Fibroblast of skin of left quadriceps (primary cell): Measurements from ENCODE around the gene ASCC1.
"Not testable (repeated sequence)": the region's sequence is repeated elsewhere in the genome, so short reads cannot be mapped to it uniquely, and the experiment has no call there.

ENCODE experiments used
- DNase-seq, 2 experiments: peaks; one replicate each; pipeline ENCODE4 v3.0.0-alpha.2; 2013; ENCODE audit warnings: low read depth in 2 of 2

Gene ASCC1

DNA sequence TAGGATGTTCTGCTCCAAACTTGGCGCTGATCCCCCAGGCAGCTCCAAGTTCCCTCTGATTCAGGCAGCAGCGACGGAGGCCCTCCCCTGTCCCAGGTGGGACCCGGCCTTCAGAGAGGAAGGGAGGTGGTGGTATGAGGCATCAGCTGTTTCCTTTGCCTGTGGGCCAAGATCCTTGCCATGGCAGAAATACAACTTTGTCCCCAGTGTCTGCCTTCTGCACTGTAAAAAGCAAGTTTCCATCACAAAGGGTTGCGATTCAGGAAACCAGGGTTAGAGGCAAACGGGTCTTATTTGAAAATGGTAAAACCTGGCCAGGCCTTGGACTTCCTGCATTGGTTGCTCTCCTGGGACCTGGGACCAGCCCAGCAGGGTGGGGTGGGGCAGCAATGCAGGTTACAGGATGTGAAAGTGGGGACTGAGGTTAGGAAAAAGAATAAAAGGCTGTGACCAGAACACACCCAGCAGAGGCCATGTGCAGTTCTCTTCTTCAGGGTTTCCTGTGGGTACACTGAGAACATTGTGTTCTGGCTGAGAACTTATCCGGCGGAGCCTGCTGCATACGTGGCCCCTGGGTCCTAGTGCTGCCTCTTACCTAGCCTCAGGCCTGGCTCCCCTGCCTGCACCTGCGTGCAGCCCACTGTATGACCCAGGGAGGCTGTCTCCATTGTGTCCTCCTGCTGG, 32.5 kb upstream of the ASCC1 start:
- no peak for DNase-seq

DNA sequence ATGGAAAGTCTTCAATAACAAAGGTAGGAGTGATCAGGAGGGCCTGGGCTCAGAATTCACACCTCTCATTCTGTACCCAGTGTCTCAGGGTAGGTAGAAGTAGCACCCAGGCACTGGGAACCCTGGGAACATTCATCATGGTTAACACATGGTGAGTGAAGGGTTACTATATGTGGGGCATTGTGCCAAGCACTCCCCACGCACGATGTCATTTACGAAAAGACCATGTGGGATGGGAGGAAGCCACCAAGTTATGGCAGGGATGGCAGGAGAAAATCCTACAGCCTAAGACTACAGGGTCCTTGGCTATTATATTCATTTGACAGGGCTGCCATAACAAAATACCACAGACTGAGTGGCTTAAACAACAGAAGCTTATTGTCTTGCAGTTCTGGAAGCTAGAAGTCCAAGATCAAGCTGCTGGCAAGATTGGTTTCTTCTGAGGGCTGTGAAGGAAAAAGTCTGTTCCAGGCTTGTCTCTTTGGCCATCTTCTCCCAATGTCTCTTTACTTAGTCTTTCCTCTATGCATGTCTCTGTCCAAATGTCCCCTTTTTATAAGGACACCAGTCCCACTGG, 30.0 kb upstream of the ASCC1 start:
- no peak for DNase-seq

DNA sequence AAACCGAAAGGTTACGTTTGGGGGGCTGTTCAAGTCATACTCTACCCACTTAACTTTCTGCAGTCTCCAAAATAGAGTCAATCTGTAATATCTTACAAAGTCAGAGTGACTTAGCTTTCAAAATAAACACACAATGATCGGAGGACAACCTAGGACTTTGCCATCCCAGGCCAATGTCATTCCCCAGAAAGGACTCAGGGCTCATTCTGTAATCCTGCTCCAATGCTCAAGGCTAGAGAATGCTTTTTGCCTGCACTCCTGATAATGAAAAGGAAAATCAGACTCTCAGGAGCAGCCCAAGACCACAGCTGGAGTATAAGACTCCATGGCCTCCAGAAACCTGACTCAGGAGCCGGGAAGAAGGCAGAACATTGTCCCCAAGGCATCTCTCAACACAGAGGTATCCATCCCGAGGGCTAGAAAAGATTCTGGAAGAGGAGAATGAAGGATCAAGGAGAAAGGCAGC, 28.5 kb upstream of the ASCC1 start:
- no peak for DNase-seq

DNA sequence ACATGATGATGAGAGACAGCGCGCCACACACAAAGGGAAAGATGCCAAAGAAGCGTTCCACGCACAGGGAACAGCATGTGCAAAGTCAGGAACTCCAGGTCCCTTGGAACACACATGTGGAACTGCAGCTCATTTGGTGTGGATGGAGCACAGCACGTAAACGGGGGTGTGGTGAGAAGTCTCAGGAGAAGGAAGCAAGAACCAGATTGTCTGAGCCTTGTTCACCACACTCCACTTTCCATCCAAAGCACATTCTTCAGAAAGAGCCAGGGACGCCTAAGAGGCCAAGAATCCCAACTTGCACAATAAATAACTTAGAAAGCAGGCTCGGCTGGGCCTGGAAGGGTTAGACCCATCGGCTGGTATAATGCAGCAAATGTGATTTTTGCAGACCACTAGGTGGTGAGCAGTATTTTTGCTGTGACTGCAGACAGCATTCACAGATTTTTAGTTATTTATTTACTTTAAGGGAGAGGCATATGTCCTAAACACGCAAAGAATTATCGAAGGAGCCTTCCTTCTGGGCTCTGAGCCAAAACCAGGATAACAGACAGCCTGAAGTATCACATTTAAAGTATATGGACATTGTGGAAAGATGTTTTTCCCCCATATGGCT, 27.9 kb upstream of the ASCC1 start:
- DNase-seq, result peak; percentile 93

DNA sequence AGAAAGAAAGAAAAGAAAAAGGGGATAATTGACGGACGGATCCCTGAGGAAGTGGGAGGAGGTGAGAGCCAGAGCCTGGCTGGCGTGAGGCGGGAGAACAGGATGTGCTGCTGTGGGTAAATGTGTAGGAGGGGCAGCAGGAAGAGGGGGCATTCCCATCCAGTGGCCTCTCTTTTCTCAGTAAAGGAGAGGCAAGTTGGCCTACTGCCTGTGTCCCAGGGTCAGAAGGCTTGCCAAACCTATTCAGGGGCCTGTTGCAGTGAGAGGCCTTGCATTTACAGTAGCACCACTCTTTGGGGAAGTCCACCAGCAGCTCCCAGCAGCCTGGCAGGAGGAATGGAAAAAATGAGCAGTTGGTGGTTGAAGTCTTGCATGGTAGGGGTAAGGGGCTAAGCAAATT, 26.6 kb upstream of the ASCC1 start:
- no peak for DNase-seq

DNA sequence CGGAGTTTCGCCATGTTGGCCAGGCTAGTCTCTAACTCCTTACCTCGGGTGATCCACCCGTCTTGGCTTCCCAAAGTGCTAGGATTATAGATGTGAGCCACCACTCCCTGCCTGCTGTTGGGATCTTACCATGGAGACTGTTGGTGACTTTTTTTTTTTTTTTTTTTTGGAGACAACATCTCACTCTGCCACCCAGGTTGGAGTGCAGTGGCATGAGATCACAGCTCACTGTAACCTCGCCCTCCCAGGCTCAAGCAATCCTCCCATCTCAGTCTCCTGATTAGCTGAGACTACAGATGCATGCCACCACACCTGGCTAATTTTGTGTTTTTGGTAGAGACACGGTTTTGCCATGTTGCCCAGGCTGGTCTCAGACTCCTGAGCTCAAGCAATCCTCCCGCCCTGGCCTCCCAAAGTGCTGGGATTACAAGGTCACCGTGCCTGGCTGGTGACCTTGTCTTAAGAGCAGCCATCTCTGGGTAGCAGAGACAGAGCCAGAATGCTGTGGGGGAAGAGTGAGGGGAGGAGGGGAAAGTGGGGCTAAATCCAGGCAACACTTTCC, 25.7 kb upstream of the ASCC1 start:
- no peak for DNase-seq

DNA sequence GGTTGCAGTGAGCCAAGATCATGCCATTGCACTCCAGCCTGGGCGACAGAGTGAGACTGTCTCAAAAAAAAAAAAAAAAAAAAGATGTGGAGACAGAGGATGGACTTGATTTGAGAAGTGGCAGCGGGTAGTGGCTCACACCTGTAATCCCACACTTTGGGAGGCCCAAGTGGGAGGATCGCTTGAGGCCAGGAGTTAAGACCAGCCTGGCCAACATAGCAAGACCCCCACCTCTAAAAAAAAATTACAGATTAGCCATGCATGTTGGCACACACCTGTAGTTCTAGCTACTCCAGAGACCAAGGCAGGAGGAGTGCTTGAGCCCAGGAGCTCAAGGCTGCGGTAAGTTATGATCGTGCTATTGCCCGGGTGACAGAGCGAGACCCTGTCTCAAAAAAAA, 24.3 kb upstream of the ASCC1 start:
- DNase-seq, result no peak

DNA sequence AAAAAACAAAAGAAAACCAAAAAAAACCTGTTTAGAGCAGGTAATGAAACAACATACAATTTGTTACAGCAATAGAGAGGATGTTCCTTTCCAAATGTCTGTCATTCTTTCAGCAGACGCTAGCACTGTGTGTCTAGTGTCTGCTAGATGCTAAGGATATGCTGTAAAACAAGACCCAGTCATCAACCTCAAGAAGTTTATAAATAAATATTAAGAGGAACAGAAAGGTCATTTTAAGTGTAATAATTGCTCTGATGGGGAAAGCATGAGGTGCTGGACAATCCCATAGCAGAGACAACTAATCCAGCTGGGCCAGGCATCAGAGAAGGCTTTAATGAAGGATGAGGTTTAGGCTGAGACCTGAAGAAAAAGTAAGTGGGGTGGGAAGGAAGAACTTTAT, 23.3 kb upstream of the ASCC1 start:
- DNase-seq, result no peak

DNA sequence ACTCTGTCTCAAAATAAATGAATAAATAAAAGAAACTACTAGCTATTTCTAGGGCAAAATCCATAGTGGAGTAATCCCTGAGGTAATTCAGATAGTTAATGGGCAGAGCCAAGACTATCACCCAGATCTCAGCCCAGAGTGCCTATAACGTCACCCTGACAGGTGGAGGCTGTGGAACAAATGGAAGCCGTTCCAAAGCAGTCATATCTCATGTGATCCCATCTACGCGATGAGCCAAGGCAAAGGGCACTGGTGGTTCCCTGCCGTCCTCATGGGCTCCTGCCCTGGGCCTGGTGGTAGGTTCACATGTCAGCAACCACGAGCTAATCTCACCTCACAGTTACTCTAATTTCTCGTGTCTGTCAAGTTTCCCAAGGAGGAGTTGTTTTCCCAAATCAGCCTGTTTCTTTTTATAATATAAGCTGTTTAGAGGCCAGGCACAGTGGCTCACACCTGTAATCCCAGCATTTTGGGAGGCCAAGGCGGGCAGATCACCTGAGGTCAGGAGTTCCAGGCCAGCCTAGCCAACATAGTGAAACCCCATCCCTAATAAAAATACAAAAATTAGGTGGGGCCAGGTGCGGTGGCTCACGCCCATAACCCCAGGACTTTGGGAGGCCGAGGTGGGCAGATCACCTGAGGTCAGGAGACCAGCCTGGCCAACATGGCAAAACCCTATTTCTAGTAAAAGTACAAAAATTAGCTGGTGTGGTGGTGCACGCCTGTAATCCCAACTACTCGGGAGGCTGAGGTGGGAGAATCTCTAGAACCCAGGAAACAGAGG, 22.5 kb upstream of the ASCC1 start:
- no peak for DNase-seq

DNA sequence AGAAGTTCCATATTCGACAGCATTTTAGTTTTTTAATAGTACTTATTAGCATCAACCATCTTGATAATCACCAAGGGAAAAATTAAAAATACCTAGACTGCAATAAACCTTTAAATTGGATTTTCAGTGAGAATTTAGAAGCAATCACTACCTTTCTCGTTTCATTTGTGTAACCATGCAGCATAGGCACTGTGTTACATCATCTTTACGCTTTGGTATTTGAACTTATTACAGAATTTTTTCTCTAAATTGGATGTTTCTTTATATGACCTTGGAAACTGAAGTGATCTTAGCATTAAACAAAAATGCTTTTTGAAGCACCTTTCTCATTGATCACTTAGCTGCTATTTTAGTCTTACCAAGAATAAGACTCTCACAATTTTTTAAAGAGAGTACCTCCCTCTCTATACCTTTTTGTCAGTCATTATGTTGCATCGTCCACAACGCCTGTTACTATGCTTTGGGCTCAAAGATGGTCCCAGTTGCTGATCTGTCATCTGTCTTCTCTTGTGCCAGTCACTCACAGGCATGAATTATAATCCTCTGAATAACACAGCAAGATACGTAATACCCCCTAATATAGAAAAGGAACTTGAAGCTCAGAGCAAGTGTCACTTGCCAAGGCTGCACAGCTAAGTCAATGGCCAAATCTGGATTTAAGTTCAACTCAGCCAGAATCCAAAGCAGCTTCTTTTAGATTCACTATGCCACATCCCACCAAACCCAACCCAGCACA, 19.6 kb upstream of the ASCC1 start:
- DNase-seq, result no peak

DNA sequence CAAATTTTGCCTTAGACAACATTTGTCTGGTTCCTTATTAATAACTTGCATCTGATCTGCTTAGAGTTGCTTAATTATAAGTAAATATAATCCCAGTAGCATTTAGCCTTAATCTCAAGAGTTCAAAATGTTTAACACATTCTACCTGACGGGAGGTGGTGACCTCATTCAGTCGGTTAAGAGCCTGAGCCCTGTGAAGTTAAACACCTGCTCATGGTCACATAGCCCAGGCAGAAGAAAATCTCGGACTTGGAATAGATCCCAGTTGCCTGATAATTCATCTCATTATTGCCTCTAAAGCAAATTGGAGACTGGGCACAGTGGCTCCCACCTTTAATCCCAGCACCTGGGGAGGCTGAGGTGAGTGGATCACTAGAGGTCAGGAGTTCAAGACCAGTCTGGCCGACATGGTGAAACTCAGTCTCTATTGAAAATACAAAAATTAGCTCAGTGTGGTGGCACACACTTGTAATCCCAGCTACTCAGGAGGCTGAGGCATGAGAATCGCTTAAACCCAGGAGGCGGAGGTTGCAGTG, 18.6 kb upstream of the ASCC1 start:
- no peak for DNase-seq

DNA sequence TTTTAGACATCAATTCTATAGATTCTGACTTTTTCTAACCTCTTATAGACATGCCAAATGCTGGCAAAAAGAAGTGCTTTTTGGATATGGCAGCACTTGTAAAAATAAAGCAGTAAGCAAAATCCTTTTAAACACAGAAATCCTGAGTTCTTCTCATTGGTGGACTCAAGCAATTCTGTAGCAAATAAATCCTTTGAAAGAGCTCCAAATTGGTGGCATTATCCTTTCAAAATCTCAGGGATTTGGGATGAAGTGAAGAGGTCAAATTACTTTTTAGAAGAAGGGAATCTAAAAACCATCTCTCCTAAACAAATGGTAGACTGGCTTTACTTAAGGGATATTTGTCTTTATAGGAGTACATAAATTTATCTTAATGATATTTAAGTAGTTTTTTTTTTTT, 17.5 kb upstream of the ASCC1 start:
- no peak for DNase-seq

DNA sequence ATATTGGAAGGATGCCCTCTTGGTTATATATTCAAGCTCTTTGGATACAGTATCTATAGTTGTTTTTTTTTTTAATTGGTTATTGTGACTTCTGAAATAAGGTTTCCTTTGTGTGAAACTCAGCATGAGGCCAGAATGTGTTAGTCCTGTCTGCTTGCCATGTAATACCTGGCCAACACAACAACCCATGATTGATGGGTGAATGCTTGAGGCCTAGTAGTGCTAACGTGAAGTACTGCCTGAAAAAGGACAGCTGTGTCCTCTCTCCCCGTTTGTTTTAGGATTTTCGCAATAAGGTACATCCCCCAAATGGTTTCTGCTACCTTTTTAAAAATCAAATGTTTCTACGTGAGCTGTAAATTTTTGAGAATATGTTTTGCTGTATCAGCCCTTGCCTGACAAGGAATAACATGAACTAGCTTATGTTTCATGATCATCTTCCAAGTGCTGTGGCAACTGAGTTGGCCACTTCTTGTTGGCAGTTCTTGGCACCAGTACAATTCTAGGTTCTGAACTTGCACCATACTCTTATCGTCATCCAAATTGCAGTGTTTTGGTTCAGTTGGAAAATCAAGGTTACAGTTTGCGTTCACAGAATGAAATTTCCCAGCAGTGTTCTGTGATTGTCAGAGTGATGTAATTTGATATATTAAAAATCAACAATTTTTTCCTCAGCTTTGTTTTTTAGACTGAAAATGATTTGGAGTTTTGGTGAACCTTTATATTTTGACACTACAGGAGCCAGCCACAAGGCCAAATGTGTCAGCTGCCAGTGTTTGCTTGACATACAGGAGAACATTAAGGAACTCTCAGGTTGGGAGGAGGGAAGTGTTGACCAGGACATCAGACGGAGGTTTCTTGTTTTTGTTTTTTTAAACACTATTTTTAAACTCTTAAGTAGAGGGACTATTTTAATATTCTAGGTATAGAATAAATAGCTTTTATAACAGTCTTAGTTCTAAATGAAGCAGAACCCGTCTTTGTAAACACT, 13.5 kb upstream of the ASCC1 start:
- no peak for DNase-seq

DNA sequence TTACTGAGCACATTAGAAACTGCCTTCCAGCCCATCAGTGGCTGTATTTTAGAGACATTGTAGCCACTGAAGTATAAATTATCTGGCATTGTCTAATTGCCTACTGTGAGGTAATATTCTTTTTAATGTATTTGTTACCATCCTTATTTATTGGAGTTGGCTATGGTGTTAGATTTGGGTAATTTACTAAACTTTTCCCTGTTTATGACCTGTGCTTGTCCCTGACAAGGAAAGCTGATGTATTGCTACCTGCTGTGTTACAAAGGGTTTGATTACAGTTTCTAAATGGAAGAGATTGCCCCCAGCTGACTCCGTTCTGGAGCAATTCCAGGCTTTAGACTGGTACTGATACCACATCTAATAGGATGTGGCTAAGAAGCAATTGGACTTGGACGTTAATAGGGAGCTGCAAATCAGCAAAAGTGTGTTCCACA, 12.3 kb upstream of the ASCC1 start:
- no peak for DNase-seq

DNA sequence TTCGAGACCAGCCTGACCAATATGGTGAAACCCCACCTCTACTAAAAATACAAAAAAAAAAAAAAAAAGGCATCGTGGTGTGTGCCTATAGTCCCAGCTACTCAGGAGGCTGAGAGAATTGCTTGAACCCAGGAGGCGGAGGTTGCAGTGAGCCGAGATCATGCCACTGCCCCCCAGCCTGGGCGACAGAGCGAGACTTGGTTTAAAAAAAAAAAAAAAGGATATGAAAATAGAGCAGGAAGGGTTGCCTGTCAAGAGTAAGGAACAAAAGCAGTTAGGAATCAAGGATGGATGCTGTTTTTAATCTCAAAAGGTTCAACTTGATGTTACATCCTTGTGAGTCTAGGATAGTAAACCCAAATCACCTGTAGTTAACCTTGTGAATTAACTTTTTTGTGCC, 11.8 kb upstream of the ASCC1 start:
- no peak for DNase-seq

DNA sequence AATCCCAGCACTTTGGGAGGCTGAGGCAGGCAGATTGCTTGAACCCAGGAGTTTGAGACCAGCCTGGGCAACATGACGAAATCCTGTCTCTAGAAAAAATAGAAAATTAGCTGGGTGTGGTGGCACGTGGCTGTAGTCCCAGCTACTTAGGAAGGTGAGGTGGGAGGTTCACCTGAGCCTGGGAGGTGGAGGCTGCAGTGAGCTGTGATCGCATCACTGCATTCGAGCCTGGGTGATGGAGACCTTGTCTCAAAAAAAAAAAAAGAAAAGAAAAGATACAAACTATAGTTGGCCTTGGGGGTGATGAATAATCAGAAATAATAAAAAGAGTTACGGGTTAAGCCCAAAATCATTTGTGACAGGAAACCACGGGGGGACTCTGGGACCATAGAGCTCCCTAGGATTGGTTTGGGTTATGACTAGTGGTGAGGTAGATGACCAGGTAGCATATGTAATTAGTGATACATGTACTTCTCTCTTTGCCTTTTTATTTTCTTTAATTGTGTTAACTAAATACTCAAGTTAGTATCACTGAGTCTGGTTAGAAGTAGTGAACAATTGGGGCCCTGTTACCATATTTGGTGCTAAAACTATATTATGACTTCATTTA, 10.4 kb upstream of the ASCC1 start:
- DNase-seq, result no peak

DNA sequence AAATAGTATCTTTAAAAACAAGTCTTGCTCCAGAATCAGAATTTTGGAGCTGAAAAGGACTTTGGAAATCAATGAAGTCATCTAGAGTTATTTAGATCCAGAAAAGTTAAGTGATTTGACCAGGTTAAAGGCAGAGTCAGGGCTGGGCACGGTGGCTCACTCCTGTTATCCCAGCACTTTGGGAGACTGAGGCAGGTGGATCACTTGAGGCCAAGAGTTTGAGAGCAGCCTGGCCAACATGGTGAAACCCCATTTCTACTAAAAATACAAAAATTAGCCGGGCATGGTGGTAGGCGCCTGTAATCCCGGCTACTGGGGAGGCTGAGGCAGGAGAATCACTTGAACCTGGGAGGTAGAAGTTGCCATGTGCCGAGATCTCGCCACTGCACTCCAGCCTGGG, 8.1 kb upstream of the ASCC1 start:
- not testable (repeated sequence) for DNase-seq

DNA sequence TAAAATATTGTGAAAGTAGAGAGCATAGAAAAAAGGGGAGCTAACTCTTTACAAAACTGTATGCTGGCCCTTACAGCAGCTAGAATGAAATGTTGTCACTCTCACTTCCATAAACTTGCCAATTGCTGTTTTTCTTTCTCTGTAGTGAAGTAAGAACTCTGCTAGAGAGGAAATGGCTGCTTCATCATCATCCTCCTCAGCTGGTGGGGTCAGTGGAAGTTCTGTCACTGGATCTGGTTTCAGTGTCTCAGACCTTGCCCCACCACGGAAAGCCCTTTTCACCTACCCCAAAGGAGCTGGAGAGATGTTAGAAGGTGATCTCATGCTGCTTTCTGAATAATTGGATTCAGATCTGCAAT, 7.6 kb upstream of the ASCC1 start:
- no peak for DNase-seq

DNA sequence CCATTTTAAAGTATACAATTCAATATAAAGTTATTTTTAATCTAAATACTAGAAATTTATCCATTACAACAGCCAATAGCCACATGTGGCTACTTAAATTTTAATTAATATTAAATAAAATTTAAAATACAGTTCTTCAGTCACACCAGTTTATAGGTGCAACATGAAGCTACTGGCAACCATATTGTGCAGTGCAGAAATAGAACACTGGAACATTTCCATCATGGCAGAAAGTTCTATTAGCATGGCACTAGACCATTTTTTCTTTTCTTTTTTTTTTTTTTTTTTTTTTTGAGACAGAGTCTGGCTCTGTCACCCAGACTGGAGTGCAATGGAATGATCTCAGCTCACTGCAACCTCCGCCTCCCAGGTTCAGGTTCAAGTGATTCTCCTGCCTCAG, 5.2 kb upstream of the ASCC1 start:
- DNase-seq, result no peak

DNA sequence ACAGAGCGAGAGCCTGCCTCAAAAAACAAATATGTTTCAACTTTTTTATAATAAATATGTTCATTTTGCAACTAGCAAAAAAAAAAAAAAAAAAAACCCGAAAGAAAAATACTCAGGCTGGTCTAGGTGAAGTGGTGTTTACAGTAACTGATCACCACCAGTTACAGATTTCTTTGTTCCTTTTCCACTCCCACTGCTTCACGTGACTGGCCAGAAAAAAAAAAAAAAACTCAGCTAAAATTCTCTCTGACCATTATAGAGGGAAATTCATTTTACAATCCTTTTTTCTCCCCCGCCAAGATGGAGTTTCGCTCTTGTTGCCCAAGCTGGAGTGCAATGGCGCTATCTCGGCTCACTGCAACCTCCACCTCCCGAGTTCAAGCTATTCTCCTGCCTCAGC, 4.6 kb upstream of the ASCC1 start:
- no peak for DNase-seq
